Measurements from ENCODE around the gene SEMA4A. TPM values are rescaled to one million over a fixed set of nuclear protein-coding genes. Genes with fewer than 3 reads are reported as not detected.

SEMA4A gene
- total and polyA plus RNA-seq, 2 of the 8 experiments (the other 6 are each of a cell fraction or from before 2014, with no cell fraction given) = 7.3 to 10.6 TPM

- H3K27me3 ChIP-seq (replicated peaks in 1 of 4; ENCODE audit: control insufficient read depth in 3 of 4, extremely low read depth in 1 of 4, insufficient read depth in 3 of 4, low read length in 3 of 4) = no peaks in the 10 kb centered on the region
- H4K5ac ChIP-seq (ENCODE audit: insufficient read length, low read depth, low read length) = no peak overlapping the region
- H4K91ac ChIP-seq (replicated peaks; ENCODE audit: insufficient read length, low read length) = no peak overlapping the region
- no peaks in the 10 kb centered on the region for H4K20me1 ChIP-seq (replicated peaks in 1 of 2; ENCODE audit: control insufficient read depth in 1 of 2, insufficient read depth in 2 of 2, low read length in 2 of 2)
- FAIRE-seq = no peak
- 94% methylated on average over 3 of the region's 3 CpGs; no CpG with 5 or more reads in 1 of the 2 experiments for WGBS, 2 experiments (ENCODE audit: extremely low coverage in 1 of 2, insufficient coverage in 1 of 2, insufficient read length in 1 of 2, insufficient replicate concordance in 2 of 2, low coverage in 1 of 2, low lambda C conversion rate in 2 of 2, missing lambda C conversion rate in 1 of 2)
- ChIA-PET POLR2A (ENCODE audit: partially characterized antibody) (interaction anchor here (2.0 kb wide), 1 partner anchor 55 kb away, joined by 5 read pairs; the partner anchor contains the start of gene PMF1), CTCF (ENCODE audit: partially characterized antibody) (interaction anchor here (1.3 kb wide), 1 partner anchor 16 kb away, joined by 3 read pairs; no protein-coding TSS in a partner anchor)
- H3K14ac ChIP-seq (ENCODE audit: insufficient read length) = no peak overlapping the region
- H3K79me1 ChIP-seq (ENCODE audit: low read depth, low read length) = no peaks in the 10 kb centered on the region
- no peak overlapping the region for H2BK20ac ChIP-seq (ENCODE audit: low read length)
- H3K79me2 ChIP-seq (ENCODE audit: control insufficient read depth in 1 of 2, insufficient read depth in 2 of 2, low read length in 2 of 2) = no peaks in the 10 kb centered on the region
- no peak overlapping the region for H3K9ac ChIP-seq (replicated peaks in 1 of 4; ENCODE audit: extremely low read depth in 1 of 4, low read depth in 3 of 4, low read length in 3 of 4)
- no peak for DNase-seq (ENCODE audit: low read depth in 1 of 2, low spot score in 2 of 2)
- no peak overlapping the region for H2BK12ac ChIP-seq (ENCODE audit: low read depth, low read length)
- H3K4me1 ChIP-seq (replicated peaks in 1 of 4; ENCODE audit: control insufficient read depth in 3 of 4, insufficient read depth in 4 of 4, low read length in 3 of 4) = peaks cover 7 to 21% (median 11%) of the 10 kb centered on the region in 4 experiments
- H2BK15ac ChIP-seq (ENCODE audit: low read length) = no peak overlapping the region
- no peak overlapping the region for H4K8ac ChIP-seq (ENCODE audit: extremely low read depth, insufficient read depth, low read length)
- H2AK5ac ChIP-seq (ENCODE audit: low read depth, low read length) = no peak overlapping the region
- no peak overlapping the region for H3K27ac ChIP-seq (ENCODE audit: low read depth, low read length)
- no peak overlapping the region for H2BK120ac ChIP-seq (replicated peaks; ENCODE audit: low read depth, low read length)
- no peak overlapping the region for H3K56ac ChIP-seq (replicated peaks; ENCODE audit: insufficient read length, low read depth, low read length)
- no peak overlapping the region for H2AFZ ChIP-seq (ENCODE audit: low read length)
- H3K4me2 ChIP-seq (ENCODE audit: insufficient read depth in 1 of 2, low read depth in 2 of 2, low read length in 2 of 2) = no peak overlapping the region
- no peak overlapping the region for H3K23ac ChIP-seq (ENCODE audit: insufficient read length)
- H2BK5ac ChIP-seq (ENCODE audit: low read depth, low read length) = no peak overlapping the region
- no peak overlapping the region for H3K4ac ChIP-seq (replicated peaks; ENCODE audit: insufficient read length, low read depth, low read length)
- no peaks in the 10 kb centered on the region for H3K9me3 ChIP-seq (ENCODE audit: insufficient read depth in 2 of 2, low read depth in 1 of 2, low read length in 1 of 2)
- no peak for TF ChIP-seq SP1 (IDR thresholded peaks at IDR 0.05; ENCODE audit: low read depth, low read length)
- TF ChIP-seq GABPA (IDR thresholded peaks at IDR 0.05; ENCODE audit: borderline replicate concordance, insufficient read depth, low read length) = no peak
- TF ChIP-seq CHD1 (IDR thresholded peaks at IDR 0.05; ENCODE audit: low read depth, low read length) = no peak
- no peak for TF ChIP-seq TAF7 (optimal IDR thresholded peaks at IDR 0.05; ENCODE audit: borderline replicate concordance, low read depth, low read length)
- no peak for TF ChIP-seq EP300 (IDR thresholded peaks at IDR 0.05; ENCODE audit: borderline replicate concordance in 1 of 2, low read depth in 2 of 2, low read length in 2 of 2)
- no peak for TF ChIP-seq YY1 (IDR thresholded peaks at IDR 0.05; ENCODE audit: low read depth, low read length)
- no peak for TF ChIP-seq SIN3A (conservative IDR thresholded peaks at IDR 0.05 in 1 of 2, IDR thresholded peaks at IDR 0.05 in 1 of 2; ENCODE audit: low read depth in 1 of 2, low read length in 2 of 2)
- TF ChIP-seq JUND (IDR thresholded peaks at IDR 0.05; ENCODE audit: low read length) = no peak
- TF ChIP-seq SUZ12 (IDR thresholded peaks at IDR 0.05; ENCODE audit: low read length) = no peak
- H3K4me3 ChIP-seq (ENCODE audit: extremely low read depth in 1 of 4, insufficient read depth in 2 of 4, low read depth in 3 of 4, low read length in 4 of 4) = no peak overlapping the region
- no peaks in the 10 kb centered on the region for H3K36me3 ChIP-seq (ENCODE audit: control insufficient read depth in 2 of 4, insufficient read depth in 4 of 4, low read length in 3 of 4)
- H3K23me2 ChIP-seq (ENCODE audit: low read depth, low read length) = peaks cover 4% of the 10 kb centered on the region; the same call in 1 of the 2 replicates
- no peak overlapping the region for H3K18ac ChIP-seq (ENCODE audit: extremely low read depth, low read length)
Measured at GRCh38 chr1:156157506-156157905, 4.1 kb downstream of the SEMA4A start.
